Activated CD8-positive, alpha-beta memory T cell treated with anti-CD3 and anti-CD28 coated beads for 24 hours (primary cell): ENCODE results near the gene ARHGEF16.

Experiments
- DNase-seq: peaks from one replicate; pipeline ENCODE4 v3.0.0-alpha.2; 2020

Gene ARHGEF16

DNA sequence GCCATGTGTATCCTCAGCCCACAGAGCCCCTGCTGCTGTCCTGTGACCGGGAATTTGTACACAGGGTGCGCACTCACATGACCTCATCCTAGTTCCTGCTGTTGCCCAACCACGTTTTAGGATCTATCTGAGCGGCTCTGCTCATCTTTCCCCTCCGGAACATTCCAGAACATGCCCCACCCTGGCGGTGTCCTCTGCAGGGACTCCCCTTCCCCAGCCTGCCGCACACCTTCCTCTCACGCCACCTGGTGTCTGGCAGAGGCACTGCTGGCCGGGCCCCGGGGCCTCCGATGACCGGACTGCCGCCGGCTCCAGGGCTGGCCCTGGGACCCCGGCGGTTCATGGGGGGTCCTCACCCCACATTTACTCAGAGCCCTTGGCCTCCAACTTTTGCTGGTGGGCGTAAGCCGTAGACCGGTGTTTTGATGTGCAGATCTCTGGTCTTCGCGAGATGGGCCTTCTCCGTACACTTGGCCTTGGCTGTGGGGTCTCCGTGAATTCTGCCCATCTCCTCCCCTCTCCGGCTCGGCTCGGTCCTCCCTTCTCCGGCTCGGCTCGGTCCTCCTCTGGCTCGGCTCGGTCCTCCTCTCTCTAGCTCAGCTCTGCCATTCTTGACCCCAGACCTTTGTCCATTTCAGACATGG, 29.5 kb downstream of the ARHGEF16 start:
- peak; percentile 73 for DNase-seq

GRCh38 chr1:3485016-3485415, 30.6 kb downstream of the ARHGEF16 start:
- no peak for DNase-seq

- no peak for DNase-seq
Measured at GRCh38 chr1:3488432-3488831, 34.0 kb downstream of the ARHGEF16 start.

DNA sequence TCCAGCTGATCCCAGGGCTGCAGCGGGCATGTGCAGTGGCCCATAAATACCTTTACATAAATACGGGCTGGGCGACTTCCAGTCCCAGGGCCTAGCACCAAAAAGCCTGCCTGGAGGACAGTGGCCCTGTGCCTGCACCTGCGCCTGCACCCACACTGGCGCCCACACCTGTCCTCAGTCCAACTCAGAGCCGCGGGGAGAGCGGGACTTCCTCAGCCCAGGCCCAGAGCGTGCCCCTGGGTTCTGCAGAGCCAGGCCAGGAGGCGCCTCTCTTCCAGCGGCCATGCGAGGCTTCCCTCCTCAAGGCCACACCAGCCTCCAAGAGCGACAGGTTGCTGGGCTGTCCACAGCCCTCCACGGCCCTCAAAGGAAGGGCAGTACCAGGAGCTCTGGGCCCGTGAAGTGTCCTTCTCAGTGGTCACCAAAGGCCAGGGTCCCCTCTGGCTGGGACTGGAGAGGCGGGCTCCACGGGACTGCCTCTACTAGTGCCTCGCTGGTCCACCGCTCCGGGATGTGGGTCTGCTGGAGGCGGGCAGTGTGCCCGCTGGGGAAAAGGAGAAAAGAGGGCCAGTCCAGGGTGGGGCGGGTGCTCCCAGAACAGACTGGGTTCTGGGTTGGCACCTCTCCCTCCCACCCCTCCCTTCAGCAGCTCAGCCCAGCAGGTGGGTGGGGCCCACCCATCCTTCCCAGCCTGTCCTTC, 35.7 kb downstream of the ARHGEF16 start:
- no peak for DNase-seq

DNA sequence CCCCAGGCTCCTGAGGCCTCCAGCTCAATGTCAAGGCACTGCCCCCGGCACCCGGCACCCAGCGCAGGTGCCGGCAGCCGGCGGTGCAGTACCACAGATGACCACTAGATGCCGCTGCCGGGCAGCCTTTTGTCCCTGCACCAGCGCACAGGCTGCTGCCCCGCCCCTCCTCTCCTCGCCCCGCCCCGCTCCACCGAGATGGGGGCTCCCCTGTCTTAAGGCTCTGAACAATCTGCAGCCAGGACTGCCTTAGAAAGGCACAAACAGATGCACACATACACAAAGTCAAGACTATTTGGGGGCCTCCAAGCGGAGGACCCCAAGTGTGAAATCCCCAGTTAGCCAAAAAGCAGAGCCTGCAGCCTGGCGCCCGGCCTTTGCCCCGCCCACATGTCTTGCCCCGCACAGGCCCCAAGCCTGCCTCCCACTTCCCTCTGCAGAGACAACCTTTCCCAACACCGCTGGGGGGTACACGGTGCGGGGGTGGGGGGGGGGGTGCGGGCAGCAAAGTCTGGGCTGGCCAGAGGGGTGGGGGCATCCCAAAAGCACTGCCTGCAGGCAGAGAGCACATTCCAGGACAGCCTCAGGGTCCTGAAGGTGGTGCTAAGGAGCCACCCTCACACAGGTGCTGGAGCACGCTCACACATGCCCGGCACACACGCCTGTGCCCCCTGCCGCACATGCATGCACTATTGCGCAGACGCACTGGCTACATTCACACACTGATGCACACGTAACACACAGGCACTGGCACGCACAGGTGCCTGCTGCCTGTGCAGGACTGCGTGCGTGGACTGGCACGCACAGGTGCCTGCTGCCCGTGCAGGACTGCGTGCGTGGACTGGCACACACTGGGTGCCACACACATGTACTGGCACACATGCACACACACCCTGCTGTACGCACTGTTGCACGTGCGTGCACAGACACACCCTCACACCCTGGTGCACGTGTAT, 37.1 kb downstream of the ARHGEF16 start:
- peak; percentile 96 for DNase-seq

GRCh38 chr1:3492545-3493246, 38.2 kb downstream of the ARHGEF16 start:
- no peak for DNase-seq

DNA sequence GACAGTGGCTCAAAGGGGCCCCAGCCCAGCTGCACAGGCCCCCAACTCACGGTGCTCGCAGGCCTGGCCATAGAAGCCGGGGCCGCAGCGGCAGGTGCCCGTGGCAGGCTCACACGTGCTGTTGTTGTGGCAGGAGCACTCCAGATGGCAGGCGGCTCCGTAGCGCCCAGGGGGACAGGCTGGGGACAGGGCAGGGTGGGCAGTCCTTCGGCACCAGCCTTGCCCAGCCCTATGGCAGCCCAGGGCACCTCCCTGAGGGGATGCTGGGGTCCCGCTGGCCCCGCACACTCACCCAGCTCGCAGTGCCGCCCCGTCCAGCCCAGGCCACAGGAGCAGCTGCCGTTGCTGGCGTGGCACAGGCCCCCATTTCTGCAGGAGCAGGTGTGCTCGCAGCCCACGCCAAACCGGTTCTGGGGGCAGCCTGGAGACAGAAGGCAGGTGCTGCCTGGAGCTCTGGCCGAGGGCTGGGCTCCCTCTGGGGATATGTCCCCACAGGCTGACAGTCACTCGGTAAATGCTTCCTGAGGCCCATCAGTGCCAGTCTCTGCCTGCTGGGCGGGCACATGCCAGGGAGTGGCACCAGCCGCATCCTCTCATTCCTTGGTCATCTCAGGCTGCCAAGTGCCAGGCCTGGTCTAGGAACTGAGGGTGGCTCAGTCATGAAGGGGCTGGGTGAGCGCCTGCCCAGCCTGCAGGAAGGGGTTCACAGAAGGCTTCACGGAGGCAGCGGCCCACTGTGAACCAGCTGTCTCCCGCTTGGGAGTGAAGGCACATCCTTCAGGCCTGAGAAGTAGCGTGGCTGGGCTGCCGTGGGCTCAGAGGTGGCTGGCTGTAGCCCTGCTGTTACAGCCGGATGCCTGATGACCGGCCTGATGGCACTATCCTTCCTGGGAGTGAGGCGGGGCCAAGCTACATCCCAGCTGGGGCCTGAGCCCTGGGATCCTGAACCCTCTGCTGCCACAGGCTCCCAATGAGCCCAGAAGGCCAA, 40.1 kb downstream of the ARHGEF16 start:
- no peak for DNase-seq

DNA sequence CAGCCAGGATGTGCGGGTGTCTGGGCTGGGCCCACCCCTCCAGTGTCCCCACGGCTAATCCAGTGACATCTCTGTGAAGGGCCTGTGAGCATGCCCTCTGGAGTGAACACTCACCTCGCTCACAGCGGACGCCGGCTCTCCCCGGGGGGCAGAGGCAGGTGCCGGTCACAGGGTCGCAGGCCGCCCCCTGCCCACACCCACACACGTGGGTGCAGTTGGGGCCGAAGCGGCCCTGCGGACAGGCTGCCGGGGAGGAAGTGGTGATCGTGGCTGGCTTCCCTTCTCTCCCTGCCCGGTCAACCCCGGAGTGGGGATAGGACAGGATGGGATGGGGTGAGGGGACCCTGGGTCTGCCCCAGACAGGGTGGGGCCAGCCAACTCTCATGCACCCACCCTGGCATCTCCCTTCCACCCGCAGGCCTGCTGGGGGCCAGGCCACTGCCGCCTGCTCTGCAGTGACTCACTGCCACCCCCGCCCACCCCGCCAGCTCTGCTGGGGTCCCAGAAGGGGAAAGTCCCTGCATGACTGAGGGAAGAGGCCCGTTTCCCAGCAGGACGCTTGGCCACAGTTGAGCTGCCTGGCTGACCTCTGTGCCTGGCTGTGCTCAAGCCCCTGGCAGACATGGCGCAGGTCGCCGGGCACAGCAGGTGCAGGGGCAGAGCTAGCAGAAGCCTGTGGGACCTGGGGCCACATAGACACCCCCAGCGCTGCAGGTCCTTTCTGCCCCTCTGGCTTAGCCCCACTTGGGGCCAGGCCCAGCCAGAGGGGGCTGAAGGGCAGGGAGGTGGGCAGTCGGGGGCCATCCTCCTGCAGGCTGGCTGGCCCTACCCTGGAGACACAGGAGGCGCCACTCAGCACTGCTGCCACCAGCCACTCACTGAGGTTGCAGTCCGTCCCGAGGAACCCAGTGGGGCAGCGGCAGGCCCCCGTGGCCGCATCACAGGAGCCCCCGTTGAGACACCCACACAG, 41.6 kb downstream of the ARHGEF16 start:
- no peak for DNase-seq

DNA sequence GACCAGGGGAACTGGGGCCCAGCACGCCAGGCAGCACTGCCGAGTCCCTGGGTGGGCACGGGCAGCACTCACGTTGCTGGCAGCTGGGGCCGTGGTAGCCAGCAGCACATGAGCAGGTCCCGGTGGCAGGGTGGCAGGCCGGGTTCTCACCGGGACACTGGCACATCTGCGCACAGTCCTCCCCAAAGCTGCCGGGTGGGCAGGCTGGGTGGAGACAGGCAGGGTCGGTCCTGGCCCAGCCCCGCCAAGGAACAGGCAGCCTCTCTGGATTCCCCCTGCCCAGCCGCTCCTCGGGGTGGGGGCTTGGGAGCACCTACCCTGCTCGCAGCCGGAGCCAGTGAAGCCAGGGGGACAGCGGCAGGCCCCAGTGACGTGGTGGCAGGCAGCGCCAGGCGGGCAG, 42.5 kb downstream of the ARHGEF16 start:
- DNase-seq: no peak

GRCh38 chr1:3497521-3497920, 43.1 kb downstream of the ARHGEF16 start:
- no peak for DNase-seq

DNA sequence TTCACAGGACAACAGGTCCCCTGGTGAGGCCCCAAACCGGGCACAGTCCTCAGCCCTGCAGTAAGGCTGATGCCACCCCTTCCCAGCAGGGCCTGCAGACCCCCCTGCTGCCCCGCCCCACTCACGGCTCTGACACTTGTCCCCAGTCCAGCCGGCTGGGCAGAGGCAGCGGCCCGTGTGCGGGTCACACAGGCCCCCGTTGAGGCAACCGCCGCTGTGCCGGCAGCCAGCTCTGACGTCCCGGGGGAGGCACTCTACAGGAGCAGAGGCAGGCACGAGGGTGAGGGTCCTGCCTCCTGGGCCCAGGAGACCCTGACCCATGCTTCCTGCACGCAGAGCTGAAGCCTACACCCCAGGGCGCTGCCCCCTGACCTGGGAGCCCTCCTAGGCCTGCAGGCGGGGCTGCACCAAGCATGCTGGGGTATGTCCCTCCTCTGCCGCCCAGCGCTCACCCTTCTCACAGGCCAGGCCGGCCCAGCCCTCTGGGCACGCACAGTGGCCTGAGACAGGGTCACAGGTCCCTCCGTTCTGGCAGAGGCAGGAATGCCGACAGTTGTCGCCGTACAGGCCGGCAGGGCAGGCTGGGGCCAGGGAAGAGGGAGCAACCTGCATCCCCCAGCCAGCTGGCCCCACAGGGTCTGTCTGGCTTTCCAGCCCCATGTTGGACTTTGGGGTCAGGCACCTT, 43.9 kb downstream of the ARHGEF16 start:
- DNase-seq: no peak

- no peak for DNase-seq
Measured at GRCh38 chr1:3498986-3499385, 44.5 kb downstream of the ARHGEF16 start.

DNA sequence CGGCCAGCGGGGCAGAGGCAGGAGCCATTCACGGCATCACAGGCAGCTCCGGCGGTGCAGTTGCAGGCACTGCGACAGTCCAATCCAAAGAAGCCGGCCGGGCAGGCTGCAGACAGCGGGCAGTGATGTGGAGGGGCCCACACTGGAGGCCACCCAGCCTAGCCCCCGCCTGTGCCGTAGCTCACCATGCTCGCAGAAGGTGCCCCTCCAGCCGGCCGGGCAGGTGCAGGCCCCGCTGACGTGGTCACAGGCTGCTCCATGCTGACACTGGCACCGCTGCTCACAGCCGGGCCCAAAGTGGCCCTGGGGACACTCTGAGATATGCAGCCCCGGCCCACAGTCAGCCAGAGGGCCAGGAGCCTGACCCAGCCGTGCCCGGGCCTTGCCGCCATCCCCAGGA, 45.1 kb downstream of the ARHGEF16 start:
- DNase-seq: no peak

DNA sequence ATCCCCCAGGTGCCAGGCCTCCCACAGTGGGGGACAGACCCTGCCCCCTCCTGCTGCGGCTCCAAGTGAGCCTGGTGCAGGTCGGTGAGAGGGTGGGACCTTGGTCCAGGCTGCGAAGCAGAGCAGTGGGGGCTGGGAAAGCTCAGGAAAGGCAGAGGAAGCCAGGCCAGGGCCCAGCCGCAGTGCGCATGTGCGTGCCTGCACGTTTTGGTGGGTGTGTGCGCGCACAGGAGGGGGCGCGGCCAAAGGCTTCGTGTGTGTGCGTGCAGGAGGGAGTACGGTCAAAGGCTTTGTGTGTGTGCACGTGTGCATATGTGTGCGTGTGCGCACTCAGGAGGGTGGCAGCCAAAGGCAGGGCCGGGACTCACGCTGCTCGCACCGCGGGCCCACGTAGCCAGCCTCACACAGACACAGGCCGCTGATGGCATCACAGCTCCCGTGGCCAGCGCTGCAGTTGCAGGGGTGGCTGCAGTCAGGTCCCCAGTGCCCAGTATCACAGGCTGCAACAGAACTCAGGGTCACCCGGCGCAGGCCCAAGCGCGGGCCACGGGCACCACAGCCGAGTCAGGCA, 45.9 kb downstream of the ARHGEF16 start:
- DNase-seq: no peak

DNA sequence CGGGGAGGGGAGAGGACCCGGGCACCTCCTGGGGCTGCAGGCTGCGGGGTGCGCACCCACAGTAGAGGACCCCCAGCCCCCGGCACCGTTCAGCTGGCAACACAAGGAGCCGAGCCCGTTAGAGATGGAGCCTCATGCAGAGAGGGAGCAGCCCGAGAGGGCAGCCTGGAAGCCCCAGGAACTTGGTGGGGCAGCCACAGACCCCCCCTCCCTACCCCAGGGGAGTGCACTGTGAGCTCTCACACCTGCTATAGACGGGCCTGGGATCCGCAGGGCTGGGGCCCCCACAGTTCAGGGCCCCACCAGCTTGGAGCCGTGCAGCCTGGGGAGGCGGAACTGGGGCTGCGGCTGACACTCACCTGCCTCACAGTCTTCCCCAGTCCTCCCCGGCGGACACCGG, 47.0 kb downstream of the ARHGEF16 start:
- no peak for DNase-seq

DNA sequence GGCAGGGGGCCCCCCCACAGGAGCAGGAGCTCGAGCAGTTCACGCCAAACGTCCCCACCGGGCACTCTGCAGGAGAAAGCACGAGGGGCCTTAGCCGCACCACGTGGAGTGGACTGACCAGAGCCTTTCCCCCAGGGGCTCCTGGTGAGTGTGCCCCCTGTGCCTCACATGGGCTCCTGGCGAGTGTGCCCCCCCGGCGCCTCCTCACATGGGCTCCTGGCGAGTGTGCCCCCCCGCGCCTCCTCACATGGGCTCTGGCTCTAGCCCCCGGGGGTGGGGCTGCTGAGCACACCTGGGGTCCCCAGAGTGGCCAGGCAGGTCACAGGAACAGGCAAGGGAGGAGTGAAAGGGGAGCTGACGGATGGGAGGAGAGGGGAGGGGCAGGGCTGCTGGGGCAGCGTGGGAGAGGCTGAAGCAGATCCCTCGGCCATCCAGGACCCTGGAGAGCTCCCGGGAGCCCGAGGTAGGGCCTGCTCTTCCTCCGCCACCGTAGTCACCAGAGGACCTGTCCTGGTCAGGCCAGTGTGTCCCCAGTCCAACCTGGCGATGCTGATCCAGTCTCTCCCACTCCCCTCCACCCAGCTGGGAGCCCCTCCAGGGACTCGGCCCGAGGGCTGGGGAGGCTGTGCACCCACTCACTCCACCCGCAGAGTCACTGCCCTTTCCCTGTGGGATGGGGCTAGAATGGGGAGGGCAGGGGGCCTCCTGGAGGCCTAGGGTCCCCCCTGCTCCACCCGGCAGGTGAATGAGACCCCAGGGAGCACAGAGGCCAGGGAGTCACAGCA, 47.6 kb downstream of the ARHGEF16 start:
- DNase-seq: no peak

- no peak for DNase-seq
Measured at GRCh38 chr1:3502641-3503524, 48.4 kb downstream of the ARHGEF16 start.

DNA sequence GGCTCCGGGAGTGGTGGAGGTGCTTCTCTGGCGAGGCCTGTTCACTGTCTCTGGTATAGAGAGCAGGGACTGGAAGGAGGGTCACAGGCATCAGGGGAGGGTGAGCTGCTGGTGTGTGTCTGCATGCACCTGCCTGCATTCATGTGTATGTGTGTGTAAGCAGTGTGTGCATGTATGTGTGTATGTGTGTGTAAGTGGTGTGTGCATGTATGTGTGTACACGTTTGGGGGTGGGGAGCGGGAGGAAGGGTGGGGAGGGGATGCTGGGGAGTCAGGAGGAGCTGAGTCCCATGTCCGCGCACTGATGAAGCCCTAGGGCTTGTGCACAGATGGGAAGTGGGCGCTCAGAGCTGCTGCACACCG, 49.0 kb downstream of the ARHGEF16 start:
- DNase-seq: no peak
